Midbrain (tissue), 1 donor: Measurements from ENCODE around the gene RPS6KA2.
"Not testable (repeated sequence)": the region's sequence is repeated elsewhere in the genome, so short reads cannot be mapped to it uniquely, and the experiment has no call there.

Experiments used
- DNase-seq: peaks from one replicate; lab custom pipeline; 2025; lab: John Stamatoyannopoulos, UW

Gene RPS6KA2

DNA sequence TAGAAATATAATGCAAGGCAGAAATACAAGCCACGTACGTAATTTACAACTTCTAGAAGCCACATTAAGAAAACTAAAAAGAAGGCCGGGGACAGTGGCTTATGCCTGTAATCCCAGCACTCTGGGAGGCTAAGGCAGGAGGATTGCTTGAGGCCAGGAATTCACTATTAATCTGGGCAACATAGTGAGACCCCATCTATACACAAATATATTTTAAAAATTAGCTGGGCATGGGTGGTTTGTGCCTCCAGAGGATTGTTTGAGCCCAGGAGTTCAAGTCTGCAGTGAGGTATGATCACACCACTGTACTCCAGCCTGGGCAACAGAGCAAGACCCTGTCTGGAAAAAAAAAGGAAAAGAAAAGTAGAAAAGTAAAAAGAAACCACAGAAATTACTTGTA lies 256.6 kb downstream of the RPS6KA2 start:
- no peak for DNase-seq

DNA sequence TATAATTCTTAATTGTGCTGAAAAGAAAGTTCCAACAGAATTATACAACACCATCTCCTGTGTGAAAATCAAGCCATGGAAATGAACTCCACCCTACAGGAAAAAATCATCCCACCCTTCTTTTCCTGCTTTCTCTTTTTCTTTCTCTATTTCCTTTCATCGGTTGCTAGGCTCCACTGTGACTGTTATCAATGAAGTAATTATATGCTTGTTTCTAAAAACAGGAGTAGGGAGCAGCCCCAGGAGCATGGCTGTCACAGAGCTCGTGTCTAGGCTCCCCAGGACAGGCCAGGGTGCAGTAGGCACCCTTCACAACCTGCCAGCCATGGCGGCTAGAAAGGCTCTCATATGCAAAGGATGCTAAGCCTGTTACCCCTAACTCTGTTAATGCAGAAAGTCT lies 257.3 kb downstream of the RPS6KA2 start:
- no peak for DNase-seq

DNA sequence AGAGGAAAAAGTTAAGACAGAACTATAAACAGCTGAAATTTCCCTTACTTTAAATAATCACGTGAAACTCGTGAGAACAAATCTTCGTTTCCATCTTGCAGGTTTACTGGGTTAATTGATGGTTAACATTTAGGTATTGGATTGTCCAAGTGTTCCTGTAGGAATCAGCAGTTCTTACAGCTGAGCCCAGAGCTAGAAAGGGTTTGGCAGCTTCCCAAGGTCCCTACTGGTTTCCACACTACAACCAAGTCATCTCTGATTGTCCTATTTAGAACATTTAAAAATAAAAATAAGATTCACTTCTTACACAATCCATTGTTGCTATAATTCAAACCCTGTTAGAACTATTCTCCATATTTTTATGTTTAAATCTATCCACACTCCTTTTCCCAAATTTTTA lies 260.1 kb downstream of the RPS6KA2 start:
- DNase-seq, result no peak

DNA sequence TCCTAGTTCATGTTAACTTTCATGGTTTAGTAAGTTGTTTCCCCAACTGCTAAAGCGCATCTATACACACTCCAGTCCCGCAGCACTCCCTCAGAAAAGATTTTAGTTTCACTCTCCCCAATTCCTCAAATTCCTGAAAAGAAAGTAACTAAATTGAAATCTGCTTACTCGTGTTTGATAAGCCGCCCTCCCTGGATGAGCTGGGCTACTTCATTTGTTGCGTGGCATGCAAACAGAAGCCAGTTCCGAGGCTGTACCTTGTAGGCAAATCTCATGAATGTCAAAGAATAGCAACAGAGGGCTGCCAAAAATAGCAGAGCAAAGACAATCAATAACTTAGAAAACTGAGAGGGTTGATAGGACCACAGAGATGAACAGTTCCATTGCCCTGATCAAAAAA lies 261.2 kb downstream of the RPS6KA2 start:
- DNase-seq, result no peak

DNA sequence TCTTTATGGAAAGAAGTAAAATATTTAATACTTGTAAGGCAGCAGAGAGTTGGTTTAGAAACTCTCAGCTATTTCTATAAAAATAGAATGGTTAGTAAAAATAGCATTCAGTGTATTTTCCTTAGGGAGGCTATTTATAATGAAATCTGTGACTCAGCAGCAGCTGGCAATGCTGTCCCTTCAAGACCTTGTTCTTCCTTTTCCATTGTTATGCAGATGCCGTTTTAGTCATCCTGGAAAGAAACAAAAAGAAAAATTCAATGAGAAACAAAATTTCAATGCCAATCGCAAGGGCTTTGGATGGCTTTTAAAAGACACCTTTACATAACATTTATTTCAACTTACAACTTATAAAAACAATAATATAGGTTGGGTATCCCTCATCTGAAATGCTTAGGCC lies 261.8 kb downstream of the RPS6KA2 start:
- peak; percentile 26 for DNase-seq

DNA sequence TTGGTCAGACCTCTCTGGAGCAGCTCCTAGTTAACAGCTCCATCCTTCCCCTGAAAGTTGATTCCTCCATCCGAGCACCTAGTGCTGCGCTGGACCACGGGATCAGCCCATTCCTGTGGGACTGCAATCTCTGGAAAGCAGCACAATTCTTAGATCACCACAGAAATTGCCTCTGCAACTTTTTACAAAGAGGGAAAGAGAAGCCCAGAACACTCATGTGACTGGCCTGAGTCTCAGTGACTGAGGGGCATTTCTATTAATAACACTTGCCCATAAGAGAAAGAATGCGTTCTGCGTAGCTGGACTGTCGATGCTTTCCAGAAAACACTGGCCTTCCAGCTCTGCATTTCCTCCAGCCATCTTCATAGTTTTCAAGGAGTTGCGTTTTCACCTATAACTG lies 262.6 kb downstream of the RPS6KA2 start:
- peak; percentile 38 for DNase-seq

DNA sequence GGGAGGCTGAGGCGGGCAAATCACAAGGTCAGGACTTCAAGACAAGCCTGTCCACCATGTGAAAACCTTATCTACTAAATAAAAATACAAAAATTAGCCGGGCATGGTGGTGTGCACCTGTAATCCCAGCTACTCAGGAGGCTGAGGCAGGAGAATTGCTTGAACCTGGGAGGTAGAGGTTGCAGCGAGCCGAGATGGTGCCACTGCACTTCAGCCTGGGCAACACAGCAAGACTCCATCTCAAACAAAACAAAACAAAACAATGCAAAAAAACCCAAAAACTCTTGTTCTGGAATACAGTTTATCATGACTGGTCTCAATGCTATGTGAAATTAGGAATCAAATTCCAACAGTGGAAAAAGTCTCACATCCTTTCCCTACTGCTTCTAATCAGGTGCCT lies 264.6 kb downstream of the RPS6KA2 start:
- DNase-seq, result not testable (repeated sequence)

DNA sequence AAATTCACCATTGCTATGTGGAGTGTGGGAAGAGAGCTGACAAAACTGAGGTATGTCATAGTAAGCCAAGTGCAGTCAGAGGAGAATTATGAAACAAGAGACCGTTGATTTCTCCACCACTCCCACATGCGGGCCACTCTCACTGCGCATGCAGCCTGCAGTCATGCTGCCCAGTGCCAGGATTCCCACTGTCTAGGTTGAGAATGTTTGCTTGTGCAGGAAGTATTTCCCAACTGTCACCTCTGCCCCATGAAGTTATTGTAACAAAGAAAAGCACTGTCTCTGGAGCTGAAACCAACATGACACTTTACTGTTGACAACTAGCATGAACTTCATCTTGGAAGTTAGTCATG lies 266.0 kb downstream of the RPS6KA2 start:
- no peak for DNase-seq

DNA sequence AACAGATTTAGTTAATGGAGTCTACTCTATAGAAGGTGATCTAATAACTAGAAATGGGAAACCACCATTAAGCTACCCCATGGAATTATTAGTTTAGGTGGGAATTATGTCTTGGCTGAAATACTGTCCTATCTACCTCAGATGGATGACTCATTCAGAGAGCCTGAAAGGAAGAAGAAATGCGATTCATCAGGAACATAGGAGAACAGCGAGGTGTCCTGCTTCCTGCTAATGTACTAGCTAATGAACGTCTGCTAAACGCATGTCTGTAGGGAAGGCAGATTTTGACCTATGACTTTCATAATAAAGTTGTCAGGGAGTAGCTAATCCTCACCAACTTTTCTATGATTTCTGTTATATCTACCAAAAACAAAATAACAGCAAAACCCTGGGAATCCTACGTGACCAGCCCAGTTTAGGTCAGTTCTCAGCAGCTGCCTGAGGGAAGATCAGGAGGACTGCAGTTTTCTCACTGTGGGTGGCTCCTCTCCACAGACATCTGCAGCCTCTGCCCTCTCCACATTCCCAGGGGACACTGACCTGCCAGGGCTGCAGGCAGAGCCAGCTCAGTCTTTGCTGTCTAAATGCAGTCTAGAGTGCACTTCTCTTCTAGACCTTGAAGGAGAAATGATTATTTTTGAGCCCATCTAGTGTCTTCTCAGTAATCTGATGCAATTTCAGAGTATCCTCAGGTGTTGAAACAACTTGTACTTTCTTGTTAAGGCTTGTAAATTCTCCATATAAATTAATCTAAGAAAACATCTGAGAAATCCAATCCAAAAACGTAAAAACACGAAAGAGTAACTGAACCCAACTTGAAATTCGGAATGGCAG lies 266.6 kb downstream of the RPS6KA2 start:
- DNase-seq, result no peak
